Loucy (cell line): ENCODE data around the gene SPECC1.

Experiments used
- H2AFZ ChIP-seq: fragments of 200-600 bp; sonication (generic); 2 replicates; pipeline ENCODE4 v1.6.0; 2016; ENCODE audit warnings: antibody characterized with exemption, mild to moderate bottlenecking, low read length, moderate library complexity
- H3F3A ChIP-seq: fragments of 200-600 bp; 2 replicates; pipeline ENCODE4 v1.6.0; 2016; ENCODE audit warnings: antibody characterized with exemption, low read depth, mild to moderate bottlenecking
- H3K27me3 ChIP-seq: fragments of 200-600 bp; sonication (generic); 2 replicates; pipeline ENCODE4 v1.6.1; 2014; ENCODE audit warnings: low read length, mild to moderate bottlenecking; ENCODE audit not compliant: insufficient read depth, poor library complexity, severe bottlenecking
- H3K36me3 ChIP-seq: fragments of 200-600 bp; sonication (generic); 2 replicates; pipeline ENCODE4 v1.6.1; 2016; ENCODE audit warnings: low read length; ENCODE audit not compliant: insufficient read depth
- H3K4me1 ChIP-seq: fragments of 200-600 bp; sonication (generic); 2 replicates; pipeline ENCODE4 v1.5.1; 2014; ENCODE audit warnings: low read length, mild to moderate bottlenecking; ENCODE audit not compliant: insufficient read depth, poor library complexity, severe bottlenecking
- H3K4me2 ChIP-seq: fragments of 200-600 bp; sonication (generic); 2 replicates; pipeline ENCODE4 v1.6.0; 2014; ENCODE audit warnings: antibody characterized with exemption, low read length, low read depth, mild to moderate bottlenecking; ENCODE audit not compliant: poor library complexity, severe bottlenecking
- H3K4me3 ChIP-seq: fragments of 200-600 bp; sonication (generic); 2 replicates; pipeline ENCODE4 v1.5.1; 2014; ENCODE audit warnings: low read length, mild to moderate bottlenecking, mixed read lengths; ENCODE audit not compliant: poor library complexity, severe bottlenecking
- H3K79me2 ChIP-seq: fragments of 200-600 bp; sonication (generic); 2 replicates; pipeline ENCODE4 v1.6.1; 2014; ENCODE audit warnings: low read length; ENCODE audit not compliant: insufficient read depth
- H3K9ac ChIP-seq: fragments of 200-600 bp; sonication (generic); 2 replicates; pipeline ENCODE4 v1.6.0; 2014; ENCODE audit warnings: mild to moderate bottlenecking, low read depth, low read length, moderate library complexity; ENCODE audit not compliant: poor library complexity, severe bottlenecking
- H3K9me2 ChIP-seq: fragments of 200-600 bp; sonication (generic); replicated peaks from 2 replicates; pipeline ENCODE4 v1.6.1; 2016; ENCODE audit warnings: low read depth, low read length, mixed read lengths
- H3K9me3 ChIP-seq: fragments of 200-600 bp; sonication (generic); 2 replicates; pipeline ENCODE4 v1.6.1; 2014; ENCODE audit warnings: mild to moderate bottlenecking, antibody characterized with exemption, low read length, low read depth; ENCODE audit not compliant: insufficient read depth
- H4K20me1 ChIP-seq: fragments of 200-600 bp; sonication (generic); 2 replicates; pipeline ENCODE4 v1.6.0; 2014; ENCODE audit warnings: antibody characterized with exemption, low read length, mild to moderate bottlenecking; ENCODE audit not compliant: insufficient read depth, poor library complexity, severe bottlenecking
- CTCF ChIP-seq: fragments of 200-600 bp; sonication (generic); conservative IDR thresholded peaks from 2 replicates; pipeline ENCODE4 v1.5.1; 2014; ENCODE audit warnings: mild to moderate bottlenecking, antibody characterized with exemption, low read length
- EZH2phosphoT487 ChIP-seq: fragments of 200-600 bp; IDR thresholded peaks from 2 replicates; pipeline ENCODE4 v1.6.1; 2018; ENCODE audit warnings: antibody characterized with exemption, mild to moderate bottlenecking, moderate library complexity, borderline replicate concordance

The SPECC1 gene

GRCh38 chr17:20218272-20218671, 209.1 kb downstream of the SPECC1 start:
- Histone ChIP-seq H3K27me3 (no peaks in the 10 kb centered on the region), H3K79me2 (no peaks in the 10 kb centered on the region), H2AFZ (no peak overlapping the region), H3K9me2 (no peaks in the 10 kb centered on the region), H3K9me3 (no peaks in the 10 kb centered on the region), H3K4me3 (no peak overlapping the region), H3F3A (no peaks in the 10 kb centered on the region), H4K20me1 (no peaks in the 10 kb centered on the region), H3K36me3 (no peaks in the 10 kb centered on the region), H3K9ac (no peak overlapping the region), H3K4me1 (no peaks in the 10 kb centered on the region), H3K4me2 (no peak overlapping the region)
- TF ChIP-seq EZH2phosphoT487 (no peak), CTCF (no peak)

GRCh38 chr17:20223808-20224328, 214.7 kb downstream of the SPECC1 start:
- H3K36me3 ChIP-seq: peaks cover 11% of the 10 kb centered on the region; the same call in 1 of the 2 replicates
- TF ChIP-seq CTCF: no peak
- TF ChIP-seq EZH2phosphoT487: no peak
- no peak overlapping the region for H3K4me3 ChIP-seq
- H3K9ac ChIP-seq: no peak overlapping the region
- H2AFZ ChIP-seq: no peak overlapping the region
- no peaks in the 10 kb centered on the region for H3K79me2 ChIP-seq
- no peaks in the 10 kb centered on the region for H4K20me1 ChIP-seq
- H3F3A ChIP-seq: no peaks in the 10 kb centered on the region
- H3K4me1 ChIP-seq: no peaks in the 10 kb centered on the region
- H3K9me3 ChIP-seq: no peaks in the 10 kb centered on the region
- H3K9me2 ChIP-seq: no peaks in the 10 kb centered on the region
- H3K4me2 ChIP-seq: no peak overlapping the region
- no peaks in the 10 kb centered on the region for H3K27me3 ChIP-seq

DNA sequence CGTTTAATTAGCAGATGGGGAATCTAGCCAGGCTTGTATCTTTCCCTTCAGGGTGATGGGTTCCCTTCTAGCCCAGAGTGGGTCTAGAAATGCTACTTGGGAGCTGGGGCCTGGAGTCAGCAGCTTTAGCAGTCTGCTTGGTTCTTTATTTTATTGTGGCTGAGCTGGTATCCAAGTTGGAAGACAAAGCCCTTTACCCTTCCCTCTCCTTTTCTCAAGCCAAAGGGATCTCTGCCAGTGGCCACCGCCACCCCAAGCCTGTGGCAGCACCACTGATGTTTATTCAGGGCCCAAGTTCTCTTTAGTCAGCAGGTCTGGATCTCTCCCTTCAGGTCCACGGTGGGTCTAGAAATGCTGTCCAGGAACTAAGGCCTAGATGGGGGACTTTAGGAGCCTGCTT, 215.2 kb downstream of the SPECC1 start:
- Histone ChIP-seq H3K4me1 (no peaks in the 10 kb centered on the region), H3F3A (no peaks in the 10 kb centered on the region), H3K4me3 (no peak overlapping the region), H3K4me2 (no peak overlapping the region), H3K36me3 (peaks cover 14% of the 10 kb centered on the region; the same call in 1 of the 2 replicates), H4K20me1 (no peaks in the 10 kb centered on the region), H3K9me2 (no peaks in the 10 kb centered on the region), H2AFZ (no peak overlapping the region), H3K9me3 (no peaks in the 10 kb centered on the region), H3K27me3 (no peaks in the 10 kb centered on the region), H3K9ac (no peak overlapping the region), H3K79me2 (no peaks in the 10 kb centered on the region)
- TF ChIP-seq CTCF (no peak), EZH2phosphoT487 (no peak)
